Natural killer cell (primary cell): ENCODE measurements around the gene ZNF837. TPM values are rescaled to one million over a fixed set of nuclear protein-coding genes. Genes with fewer than 3 reads are reported as not detected.

Experiments
- ATAC-seq, 3 donors: fragments of 150-1000 bp in 2 of 3; fragments of 200-7000 bp in 1 of 3; cut with Tn5 transposase; 1 replicate in 1 of 3; 2 replicates in 2 of 3; pipeline ENCODE4 v1.10.0; 2021; ENCODE audit warnings: mild to moderate bottlenecking in 2 of 3, moderate library complexity in 2 of 3
- DNase-seq, 2 donors: peaks; one replicate each; pipeline versions ENCODE4 v3.0.0 to v3.0.0-alpha.2; 2013 to 2021; ENCODE audit warnings: mixed read lengths in 1 of 2
- H3K27ac ChIP-seq: one replicate; pipeline ENCODE4 v1.5.1; 2013; ENCODE audit warnings: mild to moderate bottlenecking, low read length
- H3K27me3 ChIP-seq: one replicate; pipeline ENCODE4 v1.6.1; 2013; ENCODE audit warnings: low read length; ENCODE audit not compliant: control insufficient read depth, insufficient read depth
- H3K36me3 ChIP-seq: one replicate; pipeline ENCODE4 v1.6.1; 2013; ENCODE audit warnings: low read length; ENCODE audit not compliant: control insufficient read depth, insufficient read depth
- H3K4me1 ChIP-seq: one replicate; pipeline ENCODE4 v1.6.1; 2013; ENCODE audit warnings: low read length; ENCODE audit not compliant: control insufficient read depth, insufficient read depth
- H3K4me3 ChIP-seq: one replicate; pipeline ENCODE4 v1.5.1; 2013; ENCODE audit warnings: low read length
- H3K9me3 ChIP-seq: one replicate; pipeline ENCODE4 v1.6.1; 2013; ENCODE audit warnings: low read length; ENCODE audit not compliant: control insufficient read depth, insufficient read depth
- H3K27ac Mint-ChIP-seq, 2 donors: one replicate each; pipeline ENCODE4 v1.8.0; 2022; ENCODE audit warnings: mild to moderate bottlenecking in 2 of 2, mixed read lengths in 2 of 2, moderate library complexity in 1 of 2
- H3K27me3 Mint-ChIP-seq, 2 donors: one replicate each; pipeline ENCODE4 v1.8.0; 2022; ENCODE audit warnings: low read depth in 2 of 2, mixed read lengths in 2 of 2
- H3K36me3 Mint-ChIP-seq: one replicate; pipeline ENCODE4 v1.8.0; 2022; ENCODE audit warnings: mixed read lengths
- H3K4me1 Mint-ChIP-seq, 2 donors: one replicate each; pipeline ENCODE4 v1.8.0; 2022; ENCODE audit warnings: mixed read lengths in 2 of 2
- H3K4me3 Mint-ChIP-seq: one replicate; pipeline ENCODE4 v1.8.0; 2022; ENCODE audit warnings: mild to moderate bottlenecking, moderate library complexity, mixed read lengths
- H3K9me3 Mint-ChIP-seq, 2 donors: one replicate each; pipeline ENCODE4 v1.8.0; 2022; ENCODE audit warnings: mixed read lengths in 2 of 2
- WGBS: methylation state at CpG from one replicate; pipeline ENCODE4 v1.1.7; 2013; ENCODE audit warnings: missing lambda C conversion rate; ENCODE audit not compliant: insufficient coverage; 5-methylcytosine and 5-hydroxymethylcytosine counted together
- intact Hi-C: fragments of 100-400 bp; cut with micrococcal nuclease; formaldehyde crosslinking; loops from one replicate; pipeline ENCODE4 v1.14.2; 2022
- total RNA-seq, 4 donors: library from RNA; stranded (reverse); fragments of 120-200 nt in 1 of 4; gene quantifications; one replicate each; pipeline versions ENCODE4 v1.2.3 to v1.2.4, GENCODE V29; 2013 to 2022
- TF ChIP-seq, protein P1 (sequence below): fragments of 200-600 bp; IDR thresholded peaks from one replicate; pipeline ENCODE4 v1.8.0; 2022; ENCODE audit warnings: antibody characterized with exemption

The ZNF837 gene
- total RNA-seq, 3 donors from 2014 or later (not counting 1 experiment from before 2014, with no cell fraction given) = 0.63 to 1.4 (median 1.3) TPM

DNA sequence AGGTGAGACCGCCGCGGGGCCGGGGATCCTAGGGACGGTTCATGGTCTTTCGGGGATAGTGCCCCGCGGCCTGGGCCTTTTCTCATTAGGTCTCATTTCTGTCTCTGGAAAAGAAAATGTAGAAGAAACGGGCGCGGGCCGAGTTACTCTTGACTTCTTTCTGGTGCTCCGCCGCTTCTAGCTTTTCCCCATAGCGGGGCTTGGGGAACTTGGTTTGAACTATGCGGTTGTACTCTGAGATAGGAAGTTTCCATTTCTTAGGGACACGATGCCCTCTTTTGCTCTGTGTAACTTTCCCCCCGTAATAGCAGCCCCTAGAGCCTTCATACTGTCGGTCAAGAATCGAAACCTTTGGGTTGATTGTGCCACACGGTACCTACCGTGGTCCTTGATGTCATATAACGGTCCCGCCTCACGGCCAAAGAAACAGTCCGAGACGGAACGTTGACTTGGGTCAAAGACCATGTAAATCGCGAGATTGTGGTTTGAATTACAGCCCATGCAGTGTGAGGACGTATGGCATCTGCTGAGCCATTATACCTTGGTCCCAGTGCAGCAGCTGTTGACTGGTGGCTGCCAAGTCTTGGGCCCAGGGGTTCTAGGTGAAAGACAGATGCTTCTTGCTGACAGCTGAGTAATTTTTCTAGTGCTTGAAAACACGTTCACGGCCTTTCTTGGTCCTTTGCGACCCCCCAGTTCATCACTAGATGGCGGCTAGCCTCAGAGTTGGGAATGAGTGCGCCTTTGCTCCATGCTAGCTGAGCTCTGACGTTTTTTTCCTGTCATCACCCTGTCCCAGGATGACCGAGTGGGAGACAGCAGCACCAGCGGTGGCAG lies 6.7 kb upstream of the ZNF837 start:
- Histone ChIP-seq H3K4me3 (peak overlapping the region; percentile 55), H3K27ac (peak overlapping the region; percentile 96), H3K9me3 (no peaks in the 10 kb centered on the region), H3K27me3 (no peaks in the 10 kb centered on the region), H3K36me3 (peaks cover 12% of the 10 kb centered on the region), H3K4me1 (peaks cover 30% of the 10 kb centered on the region)
- DNase-seq (no peak), ATAC-seq (peak in 1 of 3 donors; percentile 5)
- WGBS = 9% methylated on average over 39 of the region's 39 CpGs
- Mint-ChIP-seq H3K4me3 (peak overlapping the region; percentile 97), H3K27me3 (no peaks in the 10 kb centered on the region), H3K36me3 (no peaks in the 10 kb centered on the region), H3K27ac (peak overlapping the region; percentile 98), H3K4me1 (peaks cover 14 to 37% of the 10 kb centered on the region in 2 donors), H3K9me3 (no peaks in the 10 kb centered on the region)
- intact Hi-C loops = loop anchor here (1.0 to 10.0 kb wide), 3 partner anchors 13 to 203 kb away; partner anchors contain the start of genes ZNF132 and ZNF274
- TF ChIP-seq, protein P1, sequence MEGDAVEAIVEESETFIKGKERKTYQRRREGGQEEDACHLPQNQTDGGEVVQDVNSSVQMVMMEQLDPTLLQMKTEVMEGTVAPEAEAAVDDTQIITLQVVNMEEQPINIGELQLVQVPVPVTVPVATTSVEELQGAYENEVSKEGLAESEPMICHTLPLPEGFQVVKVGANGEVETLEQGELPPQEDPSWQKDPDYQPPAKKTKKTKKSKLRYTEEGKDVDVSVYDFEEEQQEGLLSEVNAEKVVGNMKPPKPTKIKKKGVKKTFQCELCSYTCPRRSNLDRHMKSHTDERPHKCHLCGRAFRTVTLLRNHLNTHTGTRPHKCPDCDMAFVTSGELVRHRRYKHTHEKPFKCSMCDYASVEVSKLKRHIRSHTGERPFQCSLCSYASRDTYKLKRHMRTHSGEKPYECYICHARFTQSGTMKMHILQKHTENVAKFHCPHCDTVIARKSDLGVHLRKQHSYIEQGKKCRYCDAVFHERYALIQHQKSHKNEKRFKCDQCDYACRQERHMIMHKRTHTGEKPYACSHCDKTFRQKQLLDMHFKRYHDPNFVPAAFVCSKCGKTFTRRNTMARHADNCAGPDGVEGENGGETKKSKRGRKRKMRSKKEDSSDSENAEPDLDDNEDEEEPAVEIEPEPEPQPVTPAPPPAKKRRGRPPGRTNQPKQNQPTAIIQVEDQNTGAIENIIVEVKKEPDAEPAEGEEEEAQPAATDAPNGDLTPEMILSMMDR = no peak

DNA sequence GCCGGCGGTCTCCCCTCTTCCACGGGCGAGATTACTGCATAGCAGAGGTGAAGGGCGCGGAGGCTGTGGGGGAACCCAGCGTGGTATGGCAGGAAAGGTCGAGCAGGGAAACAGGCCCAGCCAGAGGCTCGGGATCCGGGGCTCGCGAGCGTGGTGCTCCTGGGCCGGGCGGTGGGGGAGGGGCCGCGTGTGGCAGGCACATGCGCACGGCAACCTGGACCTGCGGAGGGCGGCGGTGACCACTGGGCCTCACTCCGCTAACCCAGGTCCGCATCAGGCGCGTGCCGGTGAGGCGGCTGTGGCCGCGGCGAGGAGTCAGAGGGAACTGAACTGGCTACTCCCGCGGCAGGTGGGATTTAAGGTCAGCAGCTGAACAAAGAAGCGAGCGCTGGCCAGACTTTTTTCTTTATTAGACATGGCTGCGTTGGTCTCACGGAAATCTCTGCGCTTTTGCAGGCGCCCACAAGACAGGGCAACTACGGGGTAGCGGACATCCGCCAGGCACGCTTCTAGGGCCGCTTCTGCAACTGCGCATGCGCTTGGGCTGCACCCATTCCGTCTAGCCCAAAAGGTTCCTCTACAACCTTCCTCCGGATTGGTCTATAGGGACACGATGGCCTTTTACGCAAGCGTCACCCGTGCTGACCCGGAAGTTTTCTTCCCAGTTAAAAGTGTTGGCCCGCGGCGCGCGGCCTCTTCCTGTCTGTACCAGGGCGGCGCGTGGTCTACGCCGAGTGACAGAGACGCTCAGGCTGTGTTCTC lies 5.9 kb upstream of the ZNF837 start, which contains the start of gene RPS5:
TSS of gene RPS5 (plus strand) at position 694 of the 762 bp plus-strand sequence. CDS start 869 bp downstream, outside the sequence.
- Histone ChIP-seq H3K9me3 (no peaks in the 10 kb centered on the region), H3K27ac (peak within 1 kb of the TSS; percentile 96), H3K4me3 (peak within 1 kb of the TSS; percentile 55), H3K4me1 (peaks cover 36% of the 10 kb centered on the region), H3K36me3 (peaks cover 12% of the 10 kb centered on the region), H3K27me3 (no peaks in the 10 kb centered on the region)
- Mint-ChIP-seq H3K4me1 (peaks cover 19 to 42% of the 10 kb centered on the region in 2 donors), H3K36me3 (no peaks in the 10 kb centered on the region), H3K4me3 (peak within 1 kb of the TSS; percentile 97), H3K9me3 (no peaks in the 10 kb centered on the region), H3K27me3 (no peaks in the 10 kb centered on the region), H3K27ac (peak within 1 kb of the TSS; percentile 98)
- 0% methylated on average over 64 of the region's 64 CpGs for WGBS
- intact Hi-C loops = loop anchor here (1.0 to 10.0 kb wide), 3 partner anchors 14 to 202 kb away; partner anchors contain the start of genes ZNF132 and ZNF274
- TF ChIP-seq, protein P1 = no peak
- ATAC-seq = peak; percentile 85 to 96 (median 90)
- peak; percentile 89 to 100 for DNase-seq

DNA sequence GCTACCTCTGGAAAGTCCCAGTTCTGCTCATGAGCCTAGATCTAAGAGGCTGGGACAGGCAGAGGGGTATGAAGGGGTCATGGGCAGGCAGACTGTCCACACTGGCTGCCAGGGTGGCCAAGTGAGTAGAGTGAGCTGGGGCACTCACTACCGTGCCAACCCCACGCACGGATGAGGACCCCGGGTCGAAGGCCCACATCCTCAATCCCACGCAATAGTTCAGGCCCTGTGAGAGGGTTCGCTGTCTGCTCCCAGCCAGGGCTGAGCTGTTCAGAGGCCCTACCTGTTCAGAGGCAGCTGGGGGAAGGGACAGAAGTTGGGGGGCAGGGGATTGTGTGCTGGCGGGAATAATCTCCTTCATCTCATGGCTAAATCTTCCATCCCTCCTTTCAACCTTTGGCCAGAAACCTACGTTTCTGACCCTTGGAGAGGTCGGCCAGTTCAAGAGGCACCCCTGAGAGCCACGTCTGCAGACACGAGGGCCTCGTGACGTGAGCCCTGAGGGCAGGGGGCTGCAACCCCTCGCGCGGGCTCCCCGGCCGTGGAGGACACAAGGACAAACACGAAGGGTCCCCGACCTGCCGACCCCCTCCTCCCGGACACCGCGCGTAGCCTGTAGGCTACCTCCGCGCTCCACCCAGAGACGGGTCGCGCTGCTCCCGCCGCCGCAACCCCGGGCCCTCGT lies 5.2 kb upstream of the ZNF837 start:
- WGBS = 14% methylated on average over 35 of the region's 36 CpGs
- ATAC-seq = peak in 1 of 3 donors; percentile 1
- TF ChIP-seq, protein P1 = no peak
- Histone ChIP-seq H3K4me1 (peaks cover 41% of the 10 kb centered on the region), H3K9me3 (no peaks in the 10 kb centered on the region), H3K36me3 (peaks cover 12% of the 10 kb centered on the region), H3K4me3 (peak overlapping the region; percentile 55), H3K27ac (peak overlapping the region; percentile 96), H3K27me3 (no peaks in the 10 kb centered on the region)
- H3K4me3 Mint-ChIP-seq = peak overlapping the region; percentile 97
- peaks cover 19 to 46% of the 10 kb centered on the region in 2 donors for H3K4me1 Mint-ChIP-seq
- no peaks in the 10 kb centered on the region for H3K27me3 Mint-ChIP-seq
- intact Hi-C loops = loop anchor here (2.0 to 10.0 kb wide), 2 partner anchors 15 to 201 kb away; partner anchors contain the start of gene ZNF274
- H3K9me3 Mint-ChIP-seq = no peaks in the 10 kb centered on the region
- peak overlapping the region; percentile 98 for H3K27ac Mint-ChIP-seq
- peak in 1 of 2 donors; percentile 50 for DNase-seq
- H3K36me3 Mint-ChIP-seq = no peaks in the 10 kb centered on the region
